Spleen (tissue), 11 donors: Measurements from ENCODE around the gene TIMM17B. TPM values are rescaled to one million over a fixed set of nuclear protein-coding genes. Genes with fewer than 3 reads are reported as not detected.

ENCODE experiments used
- DNase-seq: peaks from one replicate; pipeline ENCODE4 v3.0.0-alpha.2; 2020
- H3K27ac ChIP-seq, 8 donors: fragments of 200-600 bp; sonication (generic) in 7 of 8; 1 replicate in 4 of 8; 2 replicates in 4 of 8; pipeline versions ENCODE4 v1.5.0 to v1.8.0; 2016 to 2021; ENCODE audit warnings: inconsistent platforms in 4 of 8, mild to moderate bottlenecking in 4 of 8, moderate library complexity in 1 of 8
- H3K27me3 ChIP-seq, 7 donors: fragments of 200-600 bp; sonication (generic) in 6 of 7; replicated peaks in 1 of 7; 1 replicate in 4 of 7; 2 replicates in 3 of 7; pipeline versions ENCODE4 v1.5.0 to v1.8.0; 2016 to 2021; ENCODE audit warnings: inconsistent platforms in 3 of 7, mild to moderate bottlenecking in 1 of 7
- H3K36me3 ChIP-seq, 6 donors: fragments of 200-600 bp; sonication (generic) in 5 of 6; 1 replicate in 4 of 6; 2 replicates in 2 of 6; pipeline versions ENCODE4 v1.5.0 to v1.8.0; 2016 to 2021; ENCODE audit warnings: inconsistent platforms in 2 of 6
- H3K4me1 ChIP-seq, 6 donors: fragments of 200-600 bp; sonication (generic) in 5 of 6; 1 replicate in 3 of 6; 2 replicates in 3 of 6; pipeline versions ENCODE4 v1.5.0 to v1.8.0; 2016 to 2021; ENCODE audit warnings: inconsistent platforms in 3 of 6
- H3K4me3 ChIP-seq, 8 donors: fragments of 200-600 bp; sonication (generic) in 7 of 8; 1 replicate in 4 of 8; 2 replicates in 4 of 8; pipeline versions ENCODE4 v1.5.0 to v1.8.0; 2016 to 2021; ENCODE audit warnings: inconsistent platforms in 4 of 8, mild to moderate bottlenecking in 4 of 8, moderate library complexity in 2 of 8
- H3K9me3 ChIP-seq, 8 donors: fragments of 200-600 bp; sonication (generic) in 7 of 8; 1 replicate in 4 of 8; 2 replicates in 4 of 8; pipeline versions ENCODE4 v1.5.0 to v1.8.0; 2016 to 2021; ENCODE audit warnings: inconsistent platforms in 4 of 8
- POLR2A ChIP-seq, 3 donors: fragments of 450-650 bp; IDR thresholded peaks; one replicate each; pipeline ENCODE4 v1.5.1; 2017; ENCODE audit warnings: antibody characterized with exemption in 3 of 3, mild to moderate bottlenecking in 1 of 3
- POLR2AphosphoS5 ChIP-seq, 3 donors: sonication (generic); formaldehyde crosslinking; IDR thresholded peaks; one replicate each; pipeline ENCODE4 v1.5.1; 2017; ENCODE audit warnings: antibody characterized with exemption in 3 of 3
- WGBS, 5 donors: extraction: QIAGEN DNeasy Blood & Tissue Kit in 3 of 5; methylation state at CpG; one replicate each; pipeline versions ENCODE4 v1.1.5 to v1.1.7; 2013 to 2018; 5-methylcytosine and 5-hydroxymethylcytosine counted together
- intact Hi-C: fragments of 100-400 bp; cut with DNase I; formaldehyde crosslinking; loops from one replicate; pipeline ENCODE4 v1.15.0; 2023; ENCODE audit warnings: low total_unique reads
- polyA plus RNA-seq, 3 donors: library from polyadenylated mRNA; stranded (reverse); fragments of 200-250 nt; gene quantifications; one replicate each; pipeline ENCODE4 v1.2.1, GENCODE V29; 2013
- total RNA-seq, 7 donors: library from RNA; depleted of rRNA in 3 of 7; stranded (reverse); fragments of >200 nt in 3 of 7; fragmentation: NEBNext Ultra II Directional in 4 of 7; extraction: Animal tissue kit (Norgen Biotek cat#: 25700) in 4 of 7; gene quantifications; one replicate each; pipeline versions ENCODE4 v1.1.0 to v1.2.1, GENCODE V29; 2016 to 2021
- TF ChIP-seq, protein P1 (sequence below), 11 experiments: fragments of 200-600 bp in 7 of 11; fragments of 450-650 bp in 4 of 11; sonication (generic) in 4 of 11; IDR thresholded peaks in 8 of 11; conservative IDR thresholded peaks in 3 of 11; 1 replicate in 7 of 11; 2 replicates in 4 of 11; pipeline versions ENCODE4 v1.4.0 to v1.8.0; 2016 to 2021; ENCODE audit warnings: antibody characterized with exemption in 11 of 11, inconsistent platforms in 4 of 11, mild to moderate bottlenecking in 1 of 11
- donor health status: healthy with polysubstance abuse.
- donor health status: DM: no; HTN: no; CAD: no; lungs with moderate emphysema.
- donor health status: DM: no; HTN: no; CAD: no.
- donor health status: Bipolar disorder and iron deficiency.
- donor health status: healthy.
- donor health status: DM: no; HTN: no; CAD: no.
- donor health status: DM: yes; HTN: yes; CAD: no.

TIMM17B gene
- total and polyA plus RNA-seq, 10 donors = 29.3 to 68.8 (median 39.5) TPM

DNA sequence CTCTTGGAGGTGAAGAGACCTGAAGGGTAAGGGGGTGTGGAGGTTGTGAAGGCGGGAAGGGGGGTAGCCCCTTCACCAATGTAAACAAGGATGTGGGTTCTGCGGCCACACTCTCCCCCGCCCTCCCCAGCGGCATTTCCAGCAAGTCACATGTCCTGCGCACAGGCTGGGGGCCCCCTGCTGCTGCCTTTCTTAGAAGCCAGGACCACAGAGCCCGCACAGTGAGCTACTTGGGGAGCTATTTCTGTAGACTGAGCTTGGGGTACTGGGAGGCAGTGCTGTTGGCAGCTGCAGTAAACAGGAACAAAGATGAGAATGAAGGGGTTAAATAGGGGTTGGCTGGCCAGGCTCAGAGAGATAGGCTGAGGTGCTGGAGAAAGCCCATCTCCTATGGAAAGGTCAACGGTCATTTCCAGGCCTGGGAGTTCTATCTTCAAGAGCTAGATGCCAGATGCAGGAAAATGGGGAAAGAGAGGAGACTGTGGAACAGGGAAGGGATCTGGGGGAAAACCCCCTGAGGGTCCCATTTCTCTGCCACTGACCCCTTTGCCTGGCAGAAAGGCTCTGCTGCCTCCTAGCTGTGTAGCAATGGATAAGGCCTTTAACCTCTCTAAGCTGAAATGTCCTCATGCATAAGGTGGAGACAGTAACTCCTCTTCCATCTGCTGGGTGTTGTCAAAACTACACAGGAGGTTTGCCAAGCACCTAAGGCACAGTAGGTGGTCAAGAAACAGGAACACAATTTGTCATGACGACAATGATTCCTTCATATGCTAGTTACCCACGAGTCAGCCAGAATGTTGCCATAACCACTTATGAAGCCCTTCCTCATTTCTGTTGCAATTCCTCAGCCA, 39.7 kb upstream of the TIMM17B start:
- H3K27ac ChIP-seq = peak overlapping the region; percentile 40 to 94 (median 88)
- H3K27me3 ChIP-seq = no peaks in the 10 kb centered on the region
- H3K9me3 ChIP-seq = peaks cover 0 to 4% (median 0%) of the 10 kb centered on the region in 8 donors
- peak; percentile 97 for DNase-seq
- H3K36me3 ChIP-seq = peaks cover 0 to 35% (median 11%) of the 10 kb centered on the region in 6 donors
- peak overlapping the region in 2 of 8 donors; percentile 5 to 61 for H3K4me3 ChIP-seq
- intact Hi-C loops = no loop called here
- WGBS, 5 donors = 7 to 21% (median 20%) methylated on average over 7 to 9 of the region's 9 CpGs
- H3K4me1 ChIP-seq = peaks cover 30 to 91% (median 80%) of the 10 kb centered on the region in 6 donors
- TF ChIP-seq, protein P1, sequence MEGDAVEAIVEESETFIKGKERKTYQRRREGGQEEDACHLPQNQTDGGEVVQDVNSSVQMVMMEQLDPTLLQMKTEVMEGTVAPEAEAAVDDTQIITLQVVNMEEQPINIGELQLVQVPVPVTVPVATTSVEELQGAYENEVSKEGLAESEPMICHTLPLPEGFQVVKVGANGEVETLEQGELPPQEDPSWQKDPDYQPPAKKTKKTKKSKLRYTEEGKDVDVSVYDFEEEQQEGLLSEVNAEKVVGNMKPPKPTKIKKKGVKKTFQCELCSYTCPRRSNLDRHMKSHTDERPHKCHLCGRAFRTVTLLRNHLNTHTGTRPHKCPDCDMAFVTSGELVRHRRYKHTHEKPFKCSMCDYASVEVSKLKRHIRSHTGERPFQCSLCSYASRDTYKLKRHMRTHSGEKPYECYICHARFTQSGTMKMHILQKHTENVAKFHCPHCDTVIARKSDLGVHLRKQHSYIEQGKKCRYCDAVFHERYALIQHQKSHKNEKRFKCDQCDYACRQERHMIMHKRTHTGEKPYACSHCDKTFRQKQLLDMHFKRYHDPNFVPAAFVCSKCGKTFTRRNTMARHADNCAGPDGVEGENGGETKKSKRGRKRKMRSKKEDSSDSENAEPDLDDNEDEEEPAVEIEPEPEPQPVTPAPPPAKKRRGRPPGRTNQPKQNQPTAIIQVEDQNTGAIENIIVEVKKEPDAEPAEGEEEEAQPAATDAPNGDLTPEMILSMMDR (IDR thresholded peaks at IDR 0.05 in 8 of 11, conservative IDR thresholded peaks at IDR 0.05 in 3 of 11) = peak in 8 of 11 experiments; percentile 22 to 70 (median 47)
- TF ChIP-seq POLR2A (IDR thresholded peaks at IDR 0.05) (peak in 1 of 3 donors; percentile 51), POLR2AphosphoS5 (IDR thresholded peaks at IDR 0.05) (peak; percentile 87 to 93 (median 91))

GRCh38 chrX:48936429-48937053, 39.0 kb upstream of the TIMM17B start:
- Histone ChIP-seq H3K27ac (peak overlapping the region; percentile 40 to 94 (median 88)), H3K9me3 (peaks cover 0 to 4% (median 0%) of the 10 kb centered on the region in 8 donors), H3K36me3 (peaks cover 0 to 38% (median 11%) of the 10 kb centered on the region in 6 donors), H3K4me1 (peaks cover 30 to 87% (median 76%) of the 10 kb centered on the region in 6 donors), H3K4me3 (peak overlapping the region in 1 of 8 donors; percentile 61), H3K27me3 (no peaks in the 10 kb centered on the region)
- intact Hi-C loops = no loop called here
- TF ChIP-seq, protein P1 (IDR thresholded peaks at IDR 0.05 in 8 of 11, conservative IDR thresholded peaks at IDR 0.05 in 3 of 11) = no peak
- no peak for TF ChIP-seq POLR2A (IDR thresholded peaks at IDR 0.05)
- TF ChIP-seq POLR2AphosphoS5 (IDR thresholded peaks at IDR 0.05) = no peak
- WGBS, 5 donors = 82 to 88% (median 85%) methylated on average over 8 of the region's 8 CpGs
- DNase-seq = no peak

- DNase-seq = no peak
- peak overlapping the region in 6 of 8 donors; percentile 26 to 94 (median 90) for H3K27ac ChIP-seq
- H3K27me3 ChIP-seq = no peaks in the 10 kb centered on the region
- whole genome bisulfite sequencing, 5 donors = 65 to 100% (median 94%) methylated on average over 1 of the region's 1 CpG
- peaks cover 0 to 50% (median 13%) of the 10 kb centered on the region in 6 donors for H3K36me3 ChIP-seq
- TF ChIP-seq, protein P1 (IDR thresholded peaks at IDR 0.05 in 8 of 11, conservative IDR thresholded peaks at IDR 0.05 in 3 of 11) = no peak
- no peak for TF ChIP-seq POLR2AphosphoS5 (IDR thresholded peaks at IDR 0.05)
- TF ChIP-seq POLR2A (IDR thresholded peaks at IDR 0.05) = no peak
- intact Hi-C loops = no loop called here
- peaks cover 0 to 4% (median 0%) of the 10 kb centered on the region in 8 donors for H3K9me3 ChIP-seq
- H3K4me1 ChIP-seq = peaks cover 27 to 74% (median 63%) of the 10 kb centered on the region in 6 donors
- no peak overlapping the region for H3K4me3 ChIP-seq
Measured at GRCh38 chrX:48935301-48935670, 37.7 kb upstream of the TIMM17B start.
